Peyer's patch (tissue), 4 donors: ENCODE data around the gene PCBP2.

Experiments used
- POLR2A ChIP-seq, 2 donors: fragments of 450-650 bp; IDR thresholded peaks; one replicate each; pipeline ENCODE4 v1.5.1; 2017; ENCODE audit warnings: antibody characterized with exemption in 2 of 2, mild to moderate bottlenecking in 2 of 2, moderate library complexity in 2 of 2
- TF ChIP-seq, protein P1 (sequence below), 6 experiments: fragments of 450-650 bp in 4 of 6; fragments of 200-600 bp in 2 of 6; sonication (generic) in 1 of 6; IDR thresholded peaks; one replicate each; pipeline ENCODE4 v1.5.1; 2017 to 2019; ENCODE audit warnings: antibody characterized with exemption in 6 of 6, mild to moderate bottlenecking in 3 of 6, moderate library complexity in 1 of 6

DNA sequence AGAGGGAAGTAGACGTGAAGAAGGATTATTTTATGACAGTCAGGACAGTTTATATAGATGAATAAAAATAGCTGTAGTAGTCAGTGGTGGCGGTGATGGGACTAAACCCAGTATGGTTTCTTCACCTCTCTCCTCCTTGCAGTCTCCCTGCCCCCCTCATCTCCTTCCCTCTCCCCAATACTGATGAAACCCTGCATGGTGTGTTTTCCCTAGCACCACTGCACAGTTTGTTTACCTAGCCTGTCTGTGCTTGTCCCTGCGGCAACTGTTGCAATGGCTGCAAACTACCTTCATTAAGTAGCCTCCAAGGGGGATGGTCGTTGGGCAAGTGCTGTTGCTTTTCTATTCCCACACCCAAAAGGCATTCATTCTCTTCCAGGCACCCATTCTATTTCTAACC lies 14.7 kb downstream of the PCBP2 start:
- TF ChIP-seq, protein P1, sequence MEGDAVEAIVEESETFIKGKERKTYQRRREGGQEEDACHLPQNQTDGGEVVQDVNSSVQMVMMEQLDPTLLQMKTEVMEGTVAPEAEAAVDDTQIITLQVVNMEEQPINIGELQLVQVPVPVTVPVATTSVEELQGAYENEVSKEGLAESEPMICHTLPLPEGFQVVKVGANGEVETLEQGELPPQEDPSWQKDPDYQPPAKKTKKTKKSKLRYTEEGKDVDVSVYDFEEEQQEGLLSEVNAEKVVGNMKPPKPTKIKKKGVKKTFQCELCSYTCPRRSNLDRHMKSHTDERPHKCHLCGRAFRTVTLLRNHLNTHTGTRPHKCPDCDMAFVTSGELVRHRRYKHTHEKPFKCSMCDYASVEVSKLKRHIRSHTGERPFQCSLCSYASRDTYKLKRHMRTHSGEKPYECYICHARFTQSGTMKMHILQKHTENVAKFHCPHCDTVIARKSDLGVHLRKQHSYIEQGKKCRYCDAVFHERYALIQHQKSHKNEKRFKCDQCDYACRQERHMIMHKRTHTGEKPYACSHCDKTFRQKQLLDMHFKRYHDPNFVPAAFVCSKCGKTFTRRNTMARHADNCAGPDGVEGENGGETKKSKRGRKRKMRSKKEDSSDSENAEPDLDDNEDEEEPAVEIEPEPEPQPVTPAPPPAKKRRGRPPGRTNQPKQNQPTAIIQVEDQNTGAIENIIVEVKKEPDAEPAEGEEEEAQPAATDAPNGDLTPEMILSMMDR (IDR thresholded peaks at IDR 0.05), result no peak
- TF ChIP-seq POLR2A (IDR thresholded peaks at IDR 0.05), result no peak
